ENCODE results near the gene LMF2. TPM values are rescaled to one million over a fixed set of nuclear protein-coding genes. Genes with fewer than 3 reads are reported as not detected.

LMF2 gene
- polyA plus RNA-seq, 1 experiment = 111 TPM

- Histone ChIP-seq H3K4me3 (ENCODE audit: low read depth, low read length) (peak within 1 kb of the TSS; percentile 64), H3K27me3 (ENCODE audit: control insufficient read depth, insufficient read depth, low read length) (peaks cover 3% of the 10 kb centered on the region; the same call in 1 of the 2 replicates), H3K36me3 (ENCODE audit: control insufficient read depth, insufficient read depth, low read length) (peaks cover 5% of the 10 kb centered on the region)
- ChIA-PET POLR2A (no interaction called here), CTCF (no interaction called here)
- no peak for TF ChIP-seq CTCF (IDR thresholded peaks at IDR 0.05; ENCODE audit: insufficient read depth, low read depth, low read length)
- DNase-seq (ENCODE audit: low read depth) = peak; percentile 31
Measured at GRCh38 chr22:50474710-50475651, 32.5 kb downstream of the LMF2 start, which contains the start of gene SBF1. Gene SBF1 (minus strand): TSS chr22:50475035. CDS start chr22:50474840, 195 bp downstream.

- POLR2A ChIA-PET = interaction anchor here (0.5 to 0.6 kb wide), 2 partner anchors 11 to 78 kb away, joined by 3 to 13 read pairs; no protein-coding TSS in a partner anchor
Measured at GRCh38 chr22:50473855-50474671, 33.4 kb downstream of the LMF2 start.

GRCh38 chr22:50473088-50473487 is 34.4 kb downstream of the LMF2 start:
- CTCF ChIA-PET = interaction anchor here (1.0 to 2.3 kb wide), 2 partner anchors 14 to 16 kb away, joined by 3 to 6 read pairs; no protein-coding TSS in a partner anchor

More at GRCh38 chr22:50473855-50474671, 33.4 kb downstream of the LMF2 start:
- no peak for TF ChIP-seq CTCF (IDR thresholded peaks at IDR 0.05; ENCODE audit: insufficient read depth, low read depth, low read length)
- peaks cover 5% of the 10 kb centered on the region for H3K36me3 ChIP-seq (ENCODE audit: control insufficient read depth, insufficient read depth, low read length)
- H3K27me3 ChIP-seq (ENCODE audit: control insufficient read depth, insufficient read depth, low read length) = no peaks in the 10 kb centered on the region; the same call in 1 of the 2 replicates
- CTCF ChIA-PET = interaction anchor here (2.3 kb wide), 1 partner anchor 15 kb away, joined by 6 read pairs; no protein-coding TSS in a partner anchor
- H3K4me3 ChIP-seq (ENCODE audit: low read depth, low read length) = peak overlapping the region; percentile 64
- no peak for DNase-seq (ENCODE audit: low read depth)

GRCh38 chr22:50471962-50472361 is 35.5 kb downstream of the LMF2 start:
- TF ChIP-seq CTCF (IDR thresholded peaks at IDR 0.05; ENCODE audit: insufficient read depth, low read depth, low read length) = no peak
- Histone ChIP-seq H3K27me3 (ENCODE audit: control insufficient read depth, insufficient read depth, low read length) (no peaks in the 10 kb centered on the region), H3K4me3 (ENCODE audit: low read depth, low read length) (no peak overlapping the region), H3K36me3 (ENCODE audit: control insufficient read depth, insufficient read depth, low read length) (peaks cover 12% of the 10 kb centered on the region)
- CTCF ChIA-PET = interaction anchor here (0.6 to 2.3 kb wide), 4 partner anchors 13 to 1195 kb away, joined by 3 to 6 read pairs (median 3); no protein-coding TSS in a partner anchor
- DNase-seq (ENCODE audit: low read depth) = no peak
- POLR2A ChIA-PET = no interaction called here

More at GRCh38 chr22:50473088-50473487, 34.4 kb downstream of the LMF2 start:
- POLR2A ChIA-PET = no interaction called here
- Histone ChIP-seq H3K27me3 (ENCODE audit: control insufficient read depth, insufficient read depth, low read length) (no peaks in the 10 kb centered on the region), H3K4me3 (ENCODE audit: low read depth, low read length) (no peak overlapping the region), H3K36me3 (ENCODE audit: control insufficient read depth, insufficient read depth, low read length) (peaks cover 5% of the 10 kb centered on the region)
- peak; percentile 40; the same call in 1 of the 2 replicates for TF ChIP-seq CTCF (IDR thresholded peaks at IDR 0.05; ENCODE audit: insufficient read depth, low read depth, low read length)
- no peak for DNase-seq (ENCODE audit: low read depth)

Measured in BJ (cell line).